Pons (tissue), 1 donor: Measurements from ENCODE around the gene SETMAR.
"Not testable (repeated sequence)": the region's sequence is repeated elsewhere in the genome, so short reads cannot be mapped to it uniquely, and the experiment has no call there.

Experiments used
- DNase-seq: peaks from one replicate; pipeline ENCODE4 v3.0.0-alpha.2; 2016; ENCODE audit warnings: low spot score

Gene SETMAR

GRCh38 chr3:4303187-4304123, at the start of gene SETMAR:
SETMAR (plus strand) TSS chr3:4303369; CDS start chr3:4303371, 2 bp downstream.
- peak; percentile 90 for DNase-seq

GRCh38 chr3:4261406-4261805, 41.8 kb upstream of the SETMAR start:
- no peak for DNase-seq

GRCh38 chr3:4264040-4264439, 39.1 kb upstream of the SETMAR start:
- no peak for DNase-seq

GRCh38 chr3:4270720-4271119, 32.4 kb upstream of the SETMAR start:
- DNase-seq: no peak

GRCh38 chr3:4271834-4272233, 31.3 kb upstream of the SETMAR start:
- peak; percentile 61 for DNase-seq

GRCh38 chr3:4279516-4280105, 23.6 kb upstream of the SETMAR start:
- no peak for DNase-seq

GRCh38 chr3:4281991-4282390, 21.2 kb upstream of the SETMAR start:
- no peak for DNase-seq

- no peak for DNase-seq
Measured at GRCh38 chr3:4284865-4285264, 18.3 kb upstream of the SETMAR start.

- no peak for DNase-seq
Measured at GRCh38 chr3:4289044-4289443, 14.1 kb upstream of the SETMAR start.

GRCh38 chr3:4290272-4290893, 12.8 kb upstream of the SETMAR start:
- peak; percentile 62 for DNase-seq

- no peak for DNase-seq
Measured at GRCh38 chr3:4292301-4292700, 10.9 kb upstream of the SETMAR start.

- DNase-seq: no peak
Measured at GRCh38 chr3:4294616-4295327, 8.4 kb upstream of the SETMAR start.

GRCh38 chr3:4296454-4296853, 6.7 kb upstream of the SETMAR start:
- not testable (repeated sequence) for DNase-seq

- no peak for DNase-seq
Measured at GRCh38 chr3:4297486-4297885, 5.7 kb upstream of the SETMAR start.

- no peak for DNase-seq
Measured at GRCh38 chr3:4302747-4303146, 422 bp upstream of the SETMAR start.

- not testable (repeated sequence) for DNase-seq
Measured at GRCh38 chr3:4305210-4305609, 2.0 kb downstream of the SETMAR start.

GRCh38 chr3:4306091-4306490, 2.9 kb downstream of the SETMAR start:
- no peak for DNase-seq

GRCh38 chr3:4306860-4307259, 3.7 kb downstream of the SETMAR start:
- DNase-seq: peak; percentile 24

- no peak for DNase-seq
Measured at GRCh38 chr3:4309491-4310128, 6.4 kb downstream of the SETMAR start.

- DNase-seq: no peak
Measured at GRCh38 chr3:4310971-4311370, 7.8 kb downstream of the SETMAR start.

GRCh38 chr3:4311496-4311895, 8.3 kb downstream of the SETMAR start:
- no peak for DNase-seq
